Measurements from ENCODE around the gene ZNF638. TPM values are rescaled to one million over a fixed set of nuclear protein-coding genes. Genes with fewer than 3 reads are reported as not detected.
A peak's percentile ranks its signal among the peaks of the same experiment; 100 is the strongest.

ZNF638 gene
- total and polyA plus RNA-seq, 2 donors: 149 to 210 TPM

DNA sequence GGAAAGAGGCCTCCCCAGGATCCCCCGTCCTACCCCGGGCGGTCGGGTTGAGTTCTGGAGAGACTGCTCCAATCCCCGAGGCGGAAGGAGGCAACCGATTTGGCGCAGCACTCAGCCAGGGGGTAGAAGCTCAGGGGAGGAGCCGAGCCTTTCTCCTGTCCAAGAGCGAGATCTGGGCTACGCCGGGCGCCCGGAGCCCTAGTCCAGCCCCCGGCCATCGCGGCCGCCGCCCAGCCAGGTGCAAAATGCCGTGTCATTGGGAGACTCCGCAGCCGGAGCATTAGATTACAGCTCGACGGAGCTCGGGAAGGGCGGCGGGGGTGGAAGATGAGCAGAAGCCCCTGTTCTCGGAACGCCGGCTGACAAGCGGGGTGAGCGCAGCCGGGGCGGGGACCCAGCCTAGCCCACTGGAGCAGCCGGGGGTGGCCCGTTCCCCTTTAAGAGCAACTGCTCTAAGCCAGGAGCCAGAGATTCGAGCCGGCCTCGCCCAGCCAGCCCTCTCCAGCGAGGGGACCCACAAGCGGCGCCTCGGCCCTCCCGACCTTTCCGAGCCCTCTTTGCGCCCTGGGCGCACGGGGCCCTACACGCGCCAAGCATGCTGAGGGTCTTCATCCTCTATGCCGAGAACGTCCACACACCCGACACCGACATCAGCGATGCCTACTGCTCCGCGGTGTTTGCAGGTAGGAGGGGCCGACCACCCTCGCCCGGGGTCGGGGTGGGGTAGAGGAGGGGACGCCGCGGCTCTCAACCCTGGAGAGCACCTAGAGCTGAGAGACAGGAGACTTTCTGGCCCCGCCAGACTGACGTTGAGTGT lies 122.0 kb downstream of the ZNF638 start, which contains the start of gene DYSF:
Gene DYSF, plus strand, starts transcription at position 158 of the 817 bp plus-strand sequence.
- Histone ChIP-seq H3K27me3 (ENCODE audit: control insufficient read depth in 2 of 2, insufficient read depth in 1 of 2, low read length in 1 of 2) (peaks cover 12 to 44% of the 10 kb centered on the region in 2 donors), H3K36me3 (ENCODE audit: control insufficient read depth in 2 of 2, insufficient read depth in 2 of 2, low read length in 1 of 2) (no peaks in the 10 kb centered on the region), H3K4me1 (ENCODE audit: control insufficient read depth in 2 of 2, insufficient read depth in 2 of 2, low read length in 2 of 2) (peaks cover 0 to 23% of the 10 kb centered on the region in 2 donors), H3K9me3 (ENCODE audit: control insufficient read depth in 2 of 2, insufficient read depth in 1 of 2, low read length in 1 of 2) (no peaks in the 10 kb centered on the region), H3K4me3 (ENCODE audit: low read length in 2 of 2) (peak within 1 kb of the TSS; percentile 9 to 13), H3K27ac (ENCODE audit: low read depth in 1 of 2, low read length in 1 of 2) (no peak within 1 kb of the TSS)
- WGBS: 4% methylated on average over 66 of the region's 66 CpGs
- DNase-seq (ENCODE audit: low read depth in 6 of 9, low spot score in 9 of 9): no peak

GRCh38 chr2:71454221-71455010 lies 122.8 kb downstream of the ZNF638 start:
- H3K9me3 ChIP-seq (ENCODE audit: control insufficient read depth in 2 of 2, insufficient read depth in 1 of 2, low read length in 1 of 2): no peaks in the 10 kb centered on the region
- H3K4me3 ChIP-seq (ENCODE audit: low read length in 2 of 2): no peak overlapping the region
- peaks cover 0 to 23% of the 10 kb centered on the region in 2 donors for H3K4me1 ChIP-seq (ENCODE audit: control insufficient read depth in 2 of 2, insufficient read depth in 2 of 2, low read length in 2 of 2)
- 61% methylated on average over 17 of the region's 17 CpGs for WGBS
- no peak for DNase-seq (ENCODE audit: low read depth in 6 of 9, low spot score in 9 of 9)
- no peaks in the 10 kb centered on the region for H3K36me3 ChIP-seq (ENCODE audit: control insufficient read depth in 2 of 2, insufficient read depth in 2 of 2, low read length in 1 of 2)
- peaks cover 12 to 44% of the 10 kb centered on the region in 2 donors for H3K27me3 ChIP-seq (ENCODE audit: control insufficient read depth in 2 of 2, insufficient read depth in 1 of 2, low read length in 1 of 2)
- no peak overlapping the region for H3K27ac ChIP-seq (ENCODE audit: low read depth in 1 of 2, low read length in 1 of 2)

GRCh38 chr2:71455011-71455740 lies 123.6 kb downstream of the ZNF638 start:
- no peaks in the 10 kb centered on the region for H3K9me3 ChIP-seq (ENCODE audit: control insufficient read depth in 2 of 2, insufficient read depth in 1 of 2, low read length in 1 of 2)
- DNase-seq (ENCODE audit: low read depth in 6 of 9, low spot score in 9 of 9): no peak
- peaks cover 0 to 23% of the 10 kb centered on the region in 2 donors for H3K4me1 ChIP-seq (ENCODE audit: control insufficient read depth in 2 of 2, insufficient read depth in 2 of 2, low read length in 2 of 2)
- H3K27me3 ChIP-seq (ENCODE audit: control insufficient read depth in 2 of 2, insufficient read depth in 1 of 2, low read length in 1 of 2): peaks cover 12 to 44% of the 10 kb centered on the region in 2 donors
- no peak overlapping the region for H3K4me3 ChIP-seq (ENCODE audit: low read length in 2 of 2)
- no peak overlapping the region for H3K27ac ChIP-seq (ENCODE audit: low read depth in 1 of 2, low read length in 1 of 2)
- 71% methylated on average over 8 of the region's 8 CpGs for WGBS
- no peaks in the 10 kb centered on the region for H3K36me3 ChIP-seq (ENCODE audit: control insufficient read depth in 2 of 2, insufficient read depth in 2 of 2, low read length in 1 of 2)

DNA sequence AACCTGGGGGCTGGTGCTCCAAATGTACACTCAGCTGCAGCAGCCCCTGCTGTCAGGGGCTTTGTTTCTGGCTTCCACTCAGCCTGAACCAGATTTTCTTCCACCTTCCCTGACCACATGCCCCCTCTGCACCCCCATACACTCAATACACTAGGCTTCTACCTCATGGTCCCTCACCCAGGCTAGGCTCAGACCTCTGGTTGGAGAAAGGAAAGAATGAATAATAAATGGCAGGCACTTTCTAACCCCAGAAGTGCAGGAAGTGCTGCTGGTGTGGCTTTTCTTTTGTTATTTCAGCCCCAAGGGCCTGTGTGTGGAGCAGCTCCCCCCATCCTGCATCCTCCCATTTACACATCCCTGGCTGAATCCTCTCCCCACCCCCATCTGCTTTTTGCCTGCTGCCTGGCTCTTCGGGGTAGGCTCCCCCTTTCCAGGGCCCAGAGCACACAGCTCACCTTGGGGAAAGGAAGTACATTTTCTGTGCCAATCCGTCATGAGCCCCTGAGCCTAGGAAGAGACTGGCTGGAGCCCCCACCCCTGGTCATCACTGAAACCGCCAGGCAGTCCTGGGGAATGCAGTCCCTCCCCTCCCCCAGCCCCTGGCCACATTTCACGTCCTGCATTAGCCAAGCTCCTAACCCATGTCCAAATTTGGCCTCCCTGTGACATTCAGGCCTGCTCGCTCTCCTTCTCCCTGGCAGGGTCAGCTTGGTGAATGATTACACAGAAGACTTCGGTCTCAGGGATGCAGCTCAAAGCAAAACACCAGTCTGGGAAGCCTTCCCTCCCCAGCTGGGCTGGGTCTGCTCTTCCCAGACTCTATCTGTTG lies 124.4 kb downstream of the ZNF638 start:
- H3K4me1 ChIP-seq (ENCODE audit: control insufficient read depth in 2 of 2, insufficient read depth in 2 of 2, low read length in 2 of 2): peaks cover 0 to 23% of the 10 kb centered on the region in 2 donors
- no peaks in the 10 kb centered on the region for H3K9me3 ChIP-seq (ENCODE audit: control insufficient read depth in 2 of 2, insufficient read depth in 1 of 2, low read length in 1 of 2)
- no peak overlapping the region for H3K4me3 ChIP-seq (ENCODE audit: low read length in 2 of 2)
- no peak for DNase-seq (ENCODE audit: low read depth in 6 of 9, low spot score in 9 of 9)
- 77% methylated on average over 6 of the region's 6 CpGs for WGBS
- H3K27ac ChIP-seq (ENCODE audit: low read depth in 1 of 2, low read length in 1 of 2): no peak overlapping the region
- no peaks in the 10 kb centered on the region for H3K36me3 ChIP-seq (ENCODE audit: control insufficient read depth in 2 of 2, insufficient read depth in 2 of 2, low read length in 1 of 2)
- H3K27me3 ChIP-seq (ENCODE audit: control insufficient read depth in 2 of 2, insufficient read depth in 1 of 2, low read length in 1 of 2): peaks cover 12 to 44% of the 10 kb centered on the region in 2 donors

DNA sequence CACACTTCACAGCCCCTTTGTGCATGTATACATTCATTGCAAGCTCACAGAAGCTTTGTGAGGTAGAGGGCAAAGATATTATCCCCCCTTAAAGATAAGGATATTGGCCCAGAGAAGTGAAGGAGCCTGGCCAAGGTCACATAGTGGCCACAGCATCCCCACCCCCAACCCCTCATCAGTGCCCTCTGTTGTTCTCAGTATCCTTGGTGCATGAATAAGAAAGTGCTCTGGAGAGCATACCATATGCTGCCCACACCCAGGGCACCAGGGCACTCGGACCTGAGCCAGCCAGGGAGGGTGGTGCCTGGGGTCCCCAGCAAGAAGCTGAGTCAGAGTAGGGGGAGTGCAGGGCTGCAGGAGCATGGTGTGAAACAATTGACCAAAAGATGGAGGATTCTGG lies 125.0 kb downstream of the ZNF638 start:
- Histone ChIP-seq H3K4me3 (ENCODE audit: low read length in 2 of 2) (no peak overlapping the region), H3K27me3 (ENCODE audit: control insufficient read depth in 2 of 2, insufficient read depth in 1 of 2, low read length in 1 of 2) (peaks cover 12 to 40% of the 10 kb centered on the region in 2 donors), H3K27ac (ENCODE audit: low read depth in 1 of 2, low read length in 1 of 2) (no peak overlapping the region), H3K4me1 (ENCODE audit: control insufficient read depth in 2 of 2, insufficient read depth in 2 of 2, low read length in 2 of 2) (peaks cover 0 to 23% of the 10 kb centered on the region in 2 donors), H3K36me3 (ENCODE audit: control insufficient read depth in 2 of 2, insufficient read depth in 2 of 2, low read length in 1 of 2) (no peaks in the 10 kb centered on the region), H3K9me3 (ENCODE audit: control insufficient read depth in 2 of 2, insufficient read depth in 1 of 2, low read length in 1 of 2) (no peaks in the 10 kb centered on the region)
- WGBS: 83% methylated on average over 1 of the region's 1 CpG
- no peak for DNase-seq (ENCODE audit: low read depth in 6 of 9, low spot score in 9 of 9)

DNA sequence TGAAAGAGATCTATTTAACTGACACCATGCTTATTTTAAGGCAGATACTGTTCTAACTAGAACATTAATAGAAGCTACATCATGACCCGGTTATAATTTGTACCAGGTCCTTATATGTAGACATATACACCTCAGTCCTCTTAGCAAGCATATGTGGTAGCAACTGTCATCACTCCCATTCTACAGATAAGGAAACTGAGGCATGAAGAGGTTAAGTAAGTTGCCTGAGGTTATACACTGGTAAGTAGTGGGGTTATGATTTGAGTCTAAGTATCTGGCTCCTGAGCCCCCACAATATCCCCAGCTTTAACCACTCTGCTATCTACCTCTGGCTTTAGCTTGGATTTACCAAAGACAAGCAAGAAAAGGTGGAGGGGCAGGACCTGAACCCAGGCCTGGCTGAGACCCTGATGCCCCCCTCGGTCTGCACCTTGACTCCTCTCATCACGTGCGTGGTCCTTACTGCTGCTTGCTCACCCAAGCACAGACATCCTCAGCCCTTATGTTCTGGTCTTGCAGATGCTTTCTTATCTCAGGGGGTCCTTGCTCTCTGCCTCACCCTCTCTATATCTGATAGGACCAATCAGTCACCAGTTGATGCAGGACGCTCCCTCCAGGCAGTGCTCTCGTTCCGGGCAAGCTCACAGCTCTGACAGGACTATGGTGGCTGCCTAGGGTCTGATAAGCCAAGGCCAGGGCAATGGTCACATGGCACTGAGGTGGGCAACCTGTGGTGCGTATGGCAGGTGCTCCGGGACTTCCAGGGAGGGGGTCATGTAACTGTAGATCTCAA lies 125.7 kb downstream of the ZNF638 start:
- H3K9me3 ChIP-seq (ENCODE audit: control insufficient read depth in 2 of 2, insufficient read depth in 1 of 2, low read length in 1 of 2): peaks cover 0 to 4% of the 10 kb centered on the region in 2 donors
- no peak overlapping the region for H3K4me3 ChIP-seq (ENCODE audit: low read length in 2 of 2)
- no peaks in the 10 kb centered on the region for H3K36me3 ChIP-seq (ENCODE audit: control insufficient read depth in 2 of 2, insufficient read depth in 2 of 2, low read length in 1 of 2)
- no peak for DNase-seq (ENCODE audit: low read depth in 6 of 9, low spot score in 9 of 9)
- H3K27ac ChIP-seq (ENCODE audit: low read depth in 1 of 2, low read length in 1 of 2): no peak overlapping the region
- peaks cover 12 to 34% of the 10 kb centered on the region in 2 donors for H3K27me3 ChIP-seq (ENCODE audit: control insufficient read depth in 2 of 2, insufficient read depth in 1 of 2, low read length in 1 of 2)
- peaks cover 0 to 23% of the 10 kb centered on the region in 2 donors for H3K4me1 ChIP-seq (ENCODE audit: control insufficient read depth in 2 of 2, insufficient read depth in 2 of 2, low read length in 2 of 2)
- 96% methylated on average over 9 of the region's 9 CpGs for WGBS

- H3K36me3 ChIP-seq (ENCODE audit: control insufficient read depth in 2 of 2, insufficient read depth in 2 of 2, low read length in 1 of 2): no peaks in the 10 kb centered on the region
- no peak overlapping the region for H3K4me3 ChIP-seq (ENCODE audit: low read length in 2 of 2)
- H3K9me3 ChIP-seq (ENCODE audit: control insufficient read depth in 2 of 2, insufficient read depth in 1 of 2, low read length in 1 of 2): peaks cover 5 to 11% of the 10 kb centered on the region in 2 donors
- no peak overlapping the region for H3K27ac ChIP-seq (ENCODE audit: low read depth in 1 of 2, low read length in 1 of 2)
- peaks cover 0 to 20% of the 10 kb centered on the region in 2 donors for H3K4me1 ChIP-seq (ENCODE audit: control insufficient read depth in 2 of 2, insufficient read depth in 2 of 2, low read length in 2 of 2)
- peaks cover 12 to 33% of the 10 kb centered on the region in 2 donors for H3K27me3 ChIP-seq (ENCODE audit: control insufficient read depth in 2 of 2, insufficient read depth in 1 of 2, low read length in 1 of 2)
- DNase-seq (ENCODE audit: low read depth in 6 of 9, low spot score in 9 of 9): no peak
- 95% methylated on average over 4 of the region's 4 CpGs for WGBS
Measured at GRCh38 chr2:71457923-71458322, 126.3 kb downstream of the ZNF638 start.
